ENCODE results near the gene ACADSB.

ACADSB gene

DNA sequence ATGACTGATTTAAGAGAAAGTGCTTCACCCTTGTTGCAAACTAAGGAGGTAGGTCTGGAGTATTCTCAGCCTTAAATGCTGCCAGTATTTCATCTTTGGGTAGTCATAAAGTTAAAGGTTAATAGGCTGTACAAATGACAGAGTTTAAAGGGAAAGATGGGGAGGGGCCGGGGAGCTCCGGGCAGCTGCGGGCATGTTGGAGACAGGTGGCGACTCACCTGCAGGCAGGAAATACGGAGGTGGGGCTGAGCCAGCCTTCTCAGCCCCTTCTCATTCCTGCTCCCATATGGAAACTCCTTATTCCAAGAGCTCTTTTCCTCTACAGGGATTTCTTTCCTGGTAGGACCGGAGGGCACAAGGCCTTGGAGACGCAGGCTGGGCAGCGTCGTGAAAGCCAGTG is 95.1 kb downstream of the ACADSB start:
- DNase-seq, result no peak

Data from stimulated activated naive CD4-positive, alpha-beta T cell (primary cell).